Suppressor macrophage treated with lipopolysaccharide for 1 hour (primary cell): ENCODE measurements around the gene ITGA8.
"Not testable (repeated sequence)": the region's sequence is repeated elsewhere in the genome, so short reads cannot be mapped to it uniquely, and the experiment has no call there.

ENCODE experiments used
- DNase-seq, 3 donors: peaks; one replicate each; pipeline ENCODE4 v3.0.0-alpha.2; 2020 to 2022

ITGA8 gene

DNA sequence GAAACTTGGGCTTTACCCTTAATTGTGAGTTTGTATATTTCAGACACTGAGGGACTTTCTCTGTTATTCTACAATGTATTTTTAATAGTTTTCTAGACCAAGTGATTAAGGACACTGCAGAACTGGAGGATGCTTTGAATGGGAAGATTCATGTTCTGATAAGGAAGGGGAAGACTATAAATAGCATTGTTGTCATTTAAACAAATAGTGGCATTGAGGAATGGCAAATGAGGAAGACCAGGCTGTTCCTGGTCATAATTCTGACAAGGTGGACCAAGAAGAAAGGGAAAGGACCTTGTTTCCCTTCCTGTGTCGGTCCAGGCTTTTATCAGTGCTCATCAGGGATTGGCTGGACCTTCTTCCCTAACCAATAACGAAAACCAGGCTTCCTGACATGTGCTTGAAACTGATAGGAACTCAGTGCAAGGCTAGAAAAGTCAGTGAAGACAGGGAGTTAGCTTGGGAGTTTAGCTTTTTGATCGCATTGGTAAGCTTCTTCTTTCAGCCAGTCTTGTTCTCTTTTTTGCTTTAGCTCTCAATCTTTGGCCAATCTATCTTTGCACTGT, 116.2 kb downstream of the ITGA8 start:
- DNase-seq, result no peak

DNA sequence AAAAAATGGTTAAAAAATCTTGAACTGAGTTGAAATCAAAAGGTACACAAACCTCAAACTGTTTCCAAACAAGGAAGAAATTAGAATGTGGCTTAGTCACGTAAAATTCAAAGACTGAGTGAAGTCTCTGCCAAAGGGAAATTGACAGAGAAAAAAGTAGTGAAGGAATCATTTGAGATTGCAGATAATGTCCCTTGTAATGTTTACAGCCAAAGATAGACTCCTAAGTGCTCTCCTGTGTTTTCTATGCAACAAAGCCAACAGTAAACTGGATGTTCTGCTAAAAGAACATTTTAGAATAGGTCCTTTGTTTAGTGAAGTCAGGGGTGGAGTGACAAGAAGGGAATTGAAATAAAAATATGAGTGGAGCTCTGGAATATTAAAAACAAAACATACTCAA, 117.9 kb downstream of the ITGA8 start:
- no peak for DNase-seq

DNA sequence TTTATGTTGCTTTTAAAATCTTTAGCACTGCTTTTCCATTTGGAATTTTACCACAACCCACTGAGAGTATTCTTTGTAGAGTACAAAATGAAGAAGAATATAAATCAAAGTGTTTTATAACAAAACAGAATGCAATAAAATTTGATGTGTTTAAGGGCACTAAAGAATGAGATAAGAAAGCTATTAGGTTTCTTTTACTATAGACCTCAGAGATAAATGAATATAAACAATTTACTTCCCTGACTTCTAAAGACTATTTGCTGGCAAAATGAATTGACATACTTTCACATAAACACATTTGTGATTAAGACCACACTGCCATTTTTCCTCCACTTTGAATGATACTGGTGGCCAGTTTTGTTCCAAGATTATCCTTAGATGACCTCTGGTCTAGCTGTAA, 124.5 kb downstream of the ITGA8 start:
- DNase-seq, result no peak

GRCh38 chr10:15591937-15592336, 127.8 kb downstream of the ITGA8 start:
- DNase-seq, result no peak

GRCh38 chr10:15591431-15591830, 128.3 kb downstream of the ITGA8 start:
- no peak for DNase-seq

DNA sequence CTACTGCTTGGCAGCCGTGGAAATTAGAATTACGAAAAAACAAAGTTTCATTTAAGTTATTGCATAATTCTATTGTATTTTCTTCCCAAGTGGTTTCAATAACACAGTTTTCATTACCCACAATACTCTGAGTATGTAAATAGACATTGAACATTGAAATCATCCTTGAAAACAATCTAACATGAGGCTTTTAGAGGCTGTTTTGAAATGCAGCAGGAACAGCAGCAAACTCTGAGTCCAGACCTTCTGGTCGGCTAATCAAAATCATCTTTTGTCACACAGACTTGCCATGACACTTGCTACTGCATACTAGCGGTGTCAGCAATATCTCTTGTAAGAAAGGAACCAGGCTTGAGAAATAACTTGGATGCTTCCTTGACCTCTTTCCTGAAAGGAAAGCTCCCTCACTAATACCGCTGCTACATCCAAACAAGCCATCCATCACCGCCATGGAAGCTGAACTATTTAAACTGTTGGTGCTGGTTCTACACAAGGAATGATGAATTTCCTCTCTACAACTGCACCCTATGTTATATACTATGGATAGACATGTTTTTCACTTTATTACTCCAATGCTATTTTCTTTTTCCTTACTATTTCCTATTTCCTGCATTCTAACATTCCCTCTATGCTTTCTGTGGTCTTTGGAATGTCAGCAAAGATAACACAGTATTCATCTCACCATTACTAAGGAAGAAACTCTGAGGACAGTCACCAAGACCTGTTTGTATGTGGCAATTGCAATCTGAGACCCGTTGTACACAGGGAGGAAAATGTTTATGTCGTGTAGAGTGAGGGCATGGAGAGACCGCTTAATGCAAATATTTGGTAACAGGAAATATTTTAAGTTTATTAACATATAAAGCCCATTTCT, 130.8 kb downstream of the ITGA8 start:
- no peak for DNase-seq

- DNase-seq, result no peak
Observed at GRCh38 chr10:15588151-15588550, 131.6 kb downstream of the ITGA8 start.

- no peak for DNase-seq
Observed at GRCh38 chr10:15587271-15587670, 132.5 kb downstream of the ITGA8 start.

DNA sequence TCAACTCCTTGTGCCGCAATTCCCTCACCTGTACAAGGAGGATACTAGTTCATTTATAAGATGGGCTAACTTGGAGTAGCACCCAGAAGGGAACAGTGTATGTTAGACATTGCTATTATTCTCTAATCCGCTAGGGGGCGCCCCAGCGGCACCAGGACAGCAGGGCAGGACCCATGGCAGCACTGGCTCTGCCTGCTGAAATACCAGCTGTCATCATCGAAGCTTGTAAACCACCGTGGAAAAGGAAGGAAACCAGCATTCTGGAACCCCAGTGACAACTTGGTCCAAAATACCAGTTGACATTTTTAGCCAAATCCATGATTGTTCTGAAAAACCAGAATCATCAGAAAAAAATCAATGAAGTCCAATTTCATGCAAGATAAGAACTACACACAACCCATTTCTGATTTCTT, 134.4 kb downstream of the ITGA8 start:
- DNase-seq, result peak; percentile 38 to 63 (median 42)

DNA sequence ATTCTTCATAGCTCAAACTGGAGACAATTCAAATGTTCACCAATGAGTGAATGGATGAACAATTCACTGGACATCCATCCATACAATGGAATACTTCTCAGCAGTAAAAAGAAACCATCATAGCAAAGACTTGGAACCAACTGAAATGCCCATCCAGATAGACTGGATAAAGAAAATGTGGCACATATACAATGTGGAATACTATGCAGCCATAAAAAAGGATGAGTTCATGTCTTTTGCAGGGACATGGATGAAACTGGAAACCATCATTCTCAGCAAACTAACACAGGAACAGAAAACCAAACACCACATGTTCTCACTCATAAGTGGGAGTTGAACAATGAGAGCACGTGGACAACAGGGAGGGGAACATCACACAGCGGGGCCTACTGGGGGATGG, 136.8 kb downstream of the ITGA8 start:
- not testable (repeated sequence) for DNase-seq

- no peak for DNase-seq
Observed at GRCh38 chr10:15579605-15580004, 140.1 kb downstream of the ITGA8 start.

DNA sequence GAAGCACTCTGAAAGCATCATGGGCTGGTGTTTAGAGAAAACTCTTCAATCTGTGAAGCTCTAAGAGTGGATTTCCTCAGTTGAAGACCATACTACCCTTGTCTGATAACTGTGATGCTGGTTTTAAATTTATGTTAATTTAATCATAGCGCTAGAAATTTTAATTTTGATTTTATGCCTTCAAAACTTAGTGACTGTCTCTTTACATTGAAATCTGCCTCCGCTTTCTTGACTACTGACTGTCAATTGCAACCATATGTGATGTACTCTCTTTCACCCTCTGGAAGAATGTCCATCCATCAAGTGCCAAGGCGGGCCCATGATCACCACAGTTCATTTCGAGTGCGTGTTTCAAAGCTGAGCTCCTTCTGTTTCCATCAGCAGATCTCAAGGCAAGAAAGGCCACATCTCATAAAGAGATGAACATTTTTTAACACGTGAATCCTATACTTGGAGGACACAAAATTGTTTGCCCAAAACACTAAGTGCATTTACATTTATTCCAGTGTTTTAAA, 147.1 kb downstream of the ITGA8 start:
- no peak for DNase-seq

DNA sequence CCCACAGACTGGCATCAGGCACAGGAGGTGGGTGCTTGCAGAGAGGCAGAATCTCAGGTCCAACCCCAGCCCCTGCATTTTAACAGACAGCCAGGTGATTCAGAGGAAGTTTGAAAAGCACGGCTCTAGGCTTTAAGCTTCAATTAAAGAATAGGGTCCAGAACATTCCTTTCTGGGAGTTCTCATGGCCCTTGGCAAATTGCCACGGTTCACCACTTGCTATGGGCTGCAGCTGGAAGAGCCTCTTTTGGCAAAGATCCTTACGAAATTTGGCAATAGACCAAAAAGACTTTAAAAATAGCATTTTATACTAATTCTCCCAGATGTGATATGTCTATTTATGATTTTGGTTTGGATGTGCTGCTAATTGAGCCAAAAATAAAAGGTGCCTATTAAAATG, 148.1 kb downstream of the ITGA8 start:
- no peak for DNase-seq

DNA sequence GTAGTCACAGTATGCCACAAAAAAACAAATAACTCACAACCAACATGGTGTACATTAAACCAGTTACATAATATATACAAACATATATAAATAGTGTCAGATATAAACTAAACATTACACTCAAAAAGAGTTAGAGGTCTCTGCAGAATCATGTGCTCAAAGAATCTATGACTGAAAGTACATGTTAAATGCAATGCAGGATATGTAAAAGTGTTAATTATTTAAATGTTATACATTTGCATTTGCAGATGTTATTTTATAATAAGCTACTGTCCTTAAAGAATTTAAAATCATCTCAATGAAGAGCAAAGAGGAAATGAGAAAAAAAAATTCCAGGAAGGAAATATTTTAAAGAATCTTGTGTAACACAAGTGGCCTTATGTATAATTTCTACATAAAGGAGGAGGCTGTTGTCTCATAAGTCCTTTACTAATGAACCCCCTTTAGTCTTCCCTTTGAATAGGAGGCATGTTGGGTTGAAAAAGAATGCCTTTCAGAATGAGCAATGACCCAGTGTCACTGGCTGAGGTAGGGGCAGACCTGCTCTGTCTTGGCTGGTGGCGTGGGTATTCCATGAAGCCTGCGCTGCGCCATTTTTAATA, 148.9 kb downstream of the ITGA8 start:
- no peak for DNase-seq

DNA sequence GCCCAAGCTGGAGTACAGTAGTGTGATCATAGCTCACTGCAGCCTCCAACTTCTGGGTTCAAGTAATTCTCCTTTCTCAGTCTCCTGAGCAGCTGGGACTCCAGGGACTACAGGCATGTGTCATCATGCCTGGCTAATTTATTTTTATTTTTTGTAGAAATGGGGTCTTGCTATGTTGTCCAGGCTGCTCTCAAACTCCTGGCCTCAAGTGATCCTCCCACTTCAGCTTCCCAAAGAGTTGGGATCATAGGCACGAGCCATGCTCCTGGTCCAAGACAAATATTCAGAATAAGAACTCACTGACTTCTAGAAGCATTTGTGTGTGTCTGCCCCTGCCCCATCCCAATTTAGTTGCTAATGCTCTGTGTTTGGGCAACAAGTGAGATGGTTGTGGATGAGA, 151.8 kb downstream of the ITGA8 start:
- no peak for DNase-seq

GRCh38 chr10:15563246-15563645, 156.5 kb downstream of the ITGA8 start:
- no peak for DNase-seq

DNA sequence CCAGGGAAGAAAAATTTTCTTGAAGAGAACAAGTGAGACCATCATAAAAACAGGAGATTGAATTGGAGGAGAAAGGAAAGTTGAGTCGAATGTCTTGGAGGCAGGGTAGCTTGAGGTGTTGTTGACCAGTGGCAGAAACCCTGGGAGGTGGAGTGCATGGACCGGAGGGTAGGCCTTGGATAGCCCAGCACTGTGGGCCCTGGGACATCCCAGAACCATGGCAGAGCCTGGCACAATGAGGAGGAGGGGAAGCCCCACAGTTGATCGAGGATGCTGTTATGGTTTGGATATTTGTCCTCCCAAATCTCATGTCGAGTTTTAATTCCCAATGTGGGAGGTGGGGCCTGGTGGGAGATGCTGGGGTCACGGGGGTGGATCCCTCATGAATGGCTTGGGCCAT, 157.1 kb downstream of the ITGA8 start:
- no peak for DNase-seq

DNA sequence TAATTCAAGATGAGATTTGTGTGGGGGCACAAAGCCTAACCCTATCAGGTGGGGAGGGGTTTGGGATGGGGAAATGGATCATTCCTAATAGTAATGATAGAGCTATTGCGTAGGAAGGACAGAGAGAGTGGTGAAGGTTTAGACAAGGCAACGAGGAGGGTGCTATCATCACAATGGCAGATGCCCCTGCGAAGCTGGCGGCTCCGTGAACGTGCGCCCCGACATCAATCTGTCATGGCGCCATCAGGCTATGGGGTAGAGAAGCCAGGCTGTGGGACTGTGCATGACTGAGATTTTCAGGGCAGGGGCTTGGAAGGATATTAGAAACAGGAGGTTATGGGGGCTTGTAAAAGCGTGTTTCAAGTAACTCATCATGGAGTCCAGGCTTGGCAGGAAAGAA, 157.6 kb downstream of the ITGA8 start:
- DNase-seq, result no peak

DNA sequence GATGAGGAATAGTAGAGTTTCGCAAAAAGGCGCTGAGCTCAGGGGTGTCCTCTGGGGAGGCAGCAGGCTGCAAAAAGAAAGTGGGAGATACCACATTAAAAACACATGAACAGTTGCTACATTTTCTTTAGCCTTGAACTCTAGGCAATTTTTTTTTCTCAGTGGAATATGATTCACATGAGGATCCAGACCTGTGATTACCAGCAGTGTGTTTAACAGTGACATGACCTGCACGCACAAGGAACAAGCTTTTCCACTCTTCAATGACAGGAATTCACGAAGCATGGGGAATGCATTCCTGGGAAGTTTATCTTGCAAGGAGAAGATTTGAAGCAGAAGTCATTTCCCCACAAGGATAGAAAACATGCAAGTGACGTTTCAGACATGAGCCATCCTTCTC, 161.6 kb downstream of the ITGA8 start:
- no peak for DNase-seq

- not testable (repeated sequence) for DNase-seq
Observed at GRCh38 chr10:15557168-15557567, 162.6 kb downstream of the ITGA8 start.

- no peak for DNase-seq
Observed at GRCh38 chr10:15550950-15551349, 168.8 kb downstream of the ITGA8 start.

DNA sequence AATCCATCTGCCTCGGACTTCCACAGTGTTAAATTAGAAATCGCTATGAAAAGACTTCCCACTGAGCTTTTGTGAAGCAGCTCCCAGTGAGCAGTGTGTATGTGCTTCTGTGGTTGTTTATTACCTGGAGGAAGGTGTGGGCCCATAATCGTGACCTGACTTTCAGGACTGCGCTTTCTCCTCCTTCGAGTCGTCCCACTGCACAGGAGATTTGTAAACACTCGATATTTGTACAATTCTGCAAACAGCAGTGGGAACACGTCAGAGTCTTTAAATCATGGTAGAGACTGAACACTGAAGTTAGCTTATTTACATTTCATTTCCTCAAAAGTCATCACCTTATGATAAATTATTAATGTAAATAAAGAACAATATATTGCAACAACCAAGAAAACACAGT, 171.4 kb downstream of the ITGA8 start:
- no peak for DNase-seq

DNA sequence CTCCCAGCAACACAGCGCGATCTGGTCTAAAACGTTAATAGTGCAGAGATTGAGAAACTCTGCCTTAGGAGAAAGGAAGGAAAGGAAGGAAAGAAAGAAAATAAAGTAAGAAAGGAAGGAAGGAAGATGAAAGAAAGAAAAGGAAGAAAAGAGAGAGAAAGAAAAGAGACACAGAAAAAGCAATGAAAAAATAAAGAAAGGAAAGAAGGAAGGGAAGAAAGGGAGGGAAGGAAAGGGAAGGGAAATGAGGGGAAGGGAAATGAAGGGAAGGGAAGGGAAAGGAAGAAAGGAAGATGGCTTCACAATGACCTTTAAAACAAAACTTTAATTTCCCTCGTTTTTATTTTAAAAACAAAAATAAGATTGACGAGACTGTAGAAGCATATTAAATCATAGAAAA, 173.1 kb downstream of the ITGA8 start:
- no peak for DNase-seq

DNA sequence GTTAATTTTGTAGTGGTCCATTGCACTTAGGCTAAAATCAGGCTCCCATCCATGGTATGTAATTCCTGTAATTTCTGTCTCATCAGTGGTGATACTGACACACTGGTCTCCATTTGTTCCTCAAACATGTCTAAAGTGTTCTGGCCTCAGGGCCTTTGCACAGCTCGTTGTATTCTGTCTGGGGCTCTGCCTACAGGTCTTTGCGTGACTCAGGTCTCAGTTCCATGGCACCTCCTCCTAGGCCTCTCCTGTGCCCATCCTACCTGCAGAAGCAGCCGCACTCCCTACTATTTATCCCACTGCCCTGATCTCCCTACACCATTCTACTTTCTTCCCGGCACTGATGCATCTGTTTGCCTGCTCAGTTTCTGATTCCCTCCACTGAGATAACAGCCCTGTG, 173.8 kb downstream of the ITGA8 start:
- no peak for DNase-seq
